A673 (cell line): Measurements from ENCODE around the gene AMDHD2. TPM values are rescaled to one million over a fixed set of nuclear protein-coding genes. Genes with fewer than 3 reads are reported as not detected.

Source experiments
- BruUV-seq: library from RNA; stranded (reverse); fragments of 400-500 nt; replicated peaks from 2 replicates; lab custom pipeline; 2021; lab: Mats Ljungman, UMichigan
- CTCF ChIA-PET: fragments of 300-600 bp; sonication (Branson Sonifier 250); formaldehyde crosslinking; loops from one replicate; lab custom pipeline; 2022; ENCODE audit warnings: antibody characterized with exemption; lab: Charles Lee
- POLR2A ChIA-PET: fragments of 300-600 bp; sonication (Branson Sonifier 250); formaldehyde crosslinking; loops from one replicate; lab custom pipeline; 2022; ENCODE audit warnings: antibody characterized with exemption; ENCODE audit not compliant: low non-redundant PET; lab: Charles Lee
- DNase-seq: peaks from one replicate; pipeline ENCODE4 v3.0.0-alpha.2; 2015; ENCODE audit warnings: low spot score
- H3K27ac ChIP-seq: fragments of 200-600 bp; sonication (generic); 2 replicates; pipeline ENCODE4 v1.5.1; 2016; ENCODE audit warnings: mixed run types, low read depth, mild to moderate bottlenecking, mixed read lengths, antibody characterized with exemption, low read length; ENCODE audit not compliant: poor library complexity, severe bottlenecking
- H3K27me3 ChIP-seq: fragments of 200-600 bp; sonication (generic); replicated peaks from 2 replicates; pipeline ENCODE4 v1.6.1; 2017; ENCODE audit warnings: mixed run types, low read depth, mild to moderate bottlenecking, mixed read lengths, antibody characterized with exemption, low read length; ENCODE audit not compliant: insufficient read depth, poor library complexity
- H3K36me3 ChIP-seq: fragments of 200-600 bp; sonication (generic); 2 replicates; pipeline ENCODE4 v1.6.1; 2016; ENCODE audit warnings: mixed run types, mild to moderate bottlenecking, mixed read lengths, antibody characterized with exemption, low read length; ENCODE audit not compliant: insufficient read depth, poor library complexity, severe bottlenecking
- H3K4me1 ChIP-seq: fragments of 200-600 bp; sonication (generic); 2 replicates; pipeline ENCODE4 v1.6.1; 2017; ENCODE audit warnings: mixed run types, mild to moderate bottlenecking, mixed read lengths, antibody characterized with exemption, low read length; ENCODE audit not compliant: insufficient read depth, poor library complexity, severe bottlenecking
- H3K4me3 ChIP-seq: fragments of 200-600 bp; sonication (generic); 2 replicates; pipeline ENCODE4 v1.5.1; 2016; ENCODE audit warnings: low read depth, mixed run types, mild to moderate bottlenecking, mixed read lengths, low read length; ENCODE audit not compliant: poor library complexity, severe bottlenecking
- H3K9me3 ChIP-seq: fragments of 200-600 bp; sonication (generic); 2 replicates; pipeline ENCODE4 v1.6.1; 2016; ENCODE audit warnings: mixed run types, low read depth, mild to moderate bottlenecking, mixed read lengths, antibody characterized with exemption, low read length; ENCODE audit not compliant: poor library complexity, severe bottlenecking
- EZH2 ChIP-seq: fragments of 200-600 bp; sonication (generic); IDR thresholded peaks from 2 replicates; pipeline ENCODE4 v1.6.1; 2017; ENCODE audit warnings: borderline replicate concordance, low read depth, mild to moderate bottlenecking, mixed read lengths, antibody characterized with exemption, low read length; ENCODE audit not compliant: poor library complexity, severe bottlenecking
- intact Hi-C: fragments of 100-400 bp; cut with micrococcal nuclease; formaldehyde crosslinking; loops from one replicate; pipeline ENCODE4 v1.10.0; 2022; ENCODE audit not compliant: unreplicated experiment
- total RNA-seq: library from RNA; stranded (reverse); gene quantifications from 2 replicates; pipeline ENCODE4 v1.2.3, GENCODE V29; 2021
- TF ChIP-seq, protein P1 (sequence below): fragments of 300-800, 200-600 bp; sonication (generic); conservative IDR thresholded peaks from 2 replicates; pipeline ENCODE4 v1.5.1; 2017; ENCODE audit warnings: low read depth, mild to moderate bottlenecking, antibody characterized with exemption, low read length, moderate library complexity, mixed read lengths

The AMDHD2 gene
- total RNA-seq, 1 experiment from 2014 or later: 53.3 TPM

DNA sequence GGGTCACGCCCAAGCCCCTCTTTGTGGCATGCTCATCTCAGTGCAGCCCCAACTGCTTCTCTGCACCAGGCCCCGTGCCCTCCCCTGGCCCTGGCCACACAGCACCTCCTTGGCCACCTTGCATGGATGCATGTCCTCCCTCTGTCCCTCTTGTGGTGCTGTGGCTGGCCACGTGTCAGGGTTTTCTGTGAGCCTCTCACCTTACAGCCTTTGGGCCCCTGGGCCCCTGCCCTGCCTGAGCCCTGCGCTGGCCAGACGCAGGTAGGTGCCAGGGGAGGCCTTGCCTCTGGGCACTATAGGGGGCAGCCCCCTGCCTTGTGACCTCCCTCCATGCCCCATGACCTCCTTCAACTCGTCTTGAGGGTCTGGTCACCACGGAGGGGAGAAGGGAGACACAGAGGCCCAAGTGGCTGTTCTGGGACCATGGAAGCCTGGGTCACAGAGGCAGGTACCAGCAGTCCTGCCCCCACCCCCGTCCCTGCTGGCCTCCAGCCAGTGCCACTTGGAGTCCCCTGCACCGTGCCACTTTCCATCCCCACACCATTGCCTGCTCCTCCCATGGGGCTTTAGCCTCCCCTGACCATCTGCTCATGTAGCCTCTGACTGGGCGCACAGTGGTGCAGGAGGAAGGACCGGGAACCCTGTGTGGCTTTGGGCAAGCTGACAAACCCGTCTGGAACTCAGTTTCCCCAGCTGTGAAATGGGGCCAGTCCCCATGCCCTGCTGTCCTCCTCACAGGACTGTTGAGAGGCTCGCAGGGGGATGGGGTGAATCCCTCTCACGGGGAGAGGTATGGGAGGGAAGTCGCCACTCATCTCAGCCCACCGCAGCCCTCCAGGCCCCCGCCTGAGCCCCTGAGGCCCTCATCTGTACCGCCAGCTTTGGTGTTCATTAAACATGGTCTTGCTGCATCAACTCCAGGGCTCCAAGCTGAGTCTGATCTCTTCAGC, 17.9 kb upstream of the AMDHD2 start:
- ChIA-PET POLR2A (interaction anchor here (0.6 to 0.8 kb wide), 2 partner anchors 211 to 347 kb away, joined by 3 to 5 read pairs; partner anchors contain the start of gene TRAF7), CTCF (interaction anchor here (0.6 to 1.3 kb wide), 11 partner anchors 9 to 486 kb away, joined by 3 to 12 read pairs (median 5); partner anchors contain the start of genes ABCA3, AMDHD2, NTN3 and TBC1D24)
- DNase-seq: no peak
- Histone ChIP-seq H3K27me3 (no peaks in the 10 kb centered on the region), H3K4me3 (no peak overlapping the region), H3K27ac (no peak overlapping the region), H3K9me3 (no peaks in the 10 kb centered on the region), H3K36me3 (peaks cover 4% of the 10 kb centered on the region), H3K4me1 (peaks cover 5% of the 10 kb centered on the region)
- no peak for TF ChIP-seq EZH2
- TF ChIP-seq, protein P1, sequence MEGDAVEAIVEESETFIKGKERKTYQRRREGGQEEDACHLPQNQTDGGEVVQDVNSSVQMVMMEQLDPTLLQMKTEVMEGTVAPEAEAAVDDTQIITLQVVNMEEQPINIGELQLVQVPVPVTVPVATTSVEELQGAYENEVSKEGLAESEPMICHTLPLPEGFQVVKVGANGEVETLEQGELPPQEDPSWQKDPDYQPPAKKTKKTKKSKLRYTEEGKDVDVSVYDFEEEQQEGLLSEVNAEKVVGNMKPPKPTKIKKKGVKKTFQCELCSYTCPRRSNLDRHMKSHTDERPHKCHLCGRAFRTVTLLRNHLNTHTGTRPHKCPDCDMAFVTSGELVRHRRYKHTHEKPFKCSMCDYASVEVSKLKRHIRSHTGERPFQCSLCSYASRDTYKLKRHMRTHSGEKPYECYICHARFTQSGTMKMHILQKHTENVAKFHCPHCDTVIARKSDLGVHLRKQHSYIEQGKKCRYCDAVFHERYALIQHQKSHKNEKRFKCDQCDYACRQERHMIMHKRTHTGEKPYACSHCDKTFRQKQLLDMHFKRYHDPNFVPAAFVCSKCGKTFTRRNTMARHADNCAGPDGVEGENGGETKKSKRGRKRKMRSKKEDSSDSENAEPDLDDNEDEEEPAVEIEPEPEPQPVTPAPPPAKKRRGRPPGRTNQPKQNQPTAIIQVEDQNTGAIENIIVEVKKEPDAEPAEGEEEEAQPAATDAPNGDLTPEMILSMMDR: no peak
- intact Hi-C loops: loop anchor here (2.0 to 10.0 kb wide), 3 partner anchors 160 to 237 kb away; partner anchors contain the start of genes ABCA3 and RNPS1
- no TSS peak for BruUV-seq

DNA sequence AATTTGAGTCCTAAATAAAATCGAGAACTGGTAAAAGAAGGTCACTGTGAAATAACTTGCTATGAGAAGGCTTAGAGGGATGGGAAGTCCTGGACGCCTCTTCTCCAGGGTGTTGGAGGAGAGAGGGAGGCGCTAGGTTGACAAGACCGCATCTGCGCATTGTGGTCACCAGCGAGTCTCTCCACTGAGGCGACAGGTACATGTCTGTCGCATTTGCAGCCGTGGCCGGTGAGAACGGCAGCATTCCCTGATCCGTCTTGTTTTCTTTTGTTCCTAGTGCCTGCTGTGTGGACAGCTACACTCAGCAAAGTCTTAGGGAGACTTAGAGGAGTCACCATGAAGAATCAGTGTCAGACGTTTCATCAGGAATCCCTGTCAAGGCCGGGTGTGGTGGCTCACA, 14.5 kb upstream of the AMDHD2 start:
- ChIA-PET POLR2A (no interaction called here), CTCF (no interaction called here)
- no peak overlapping the region for H3K27ac ChIP-seq
- no peak overlapping the region for H3K4me3 ChIP-seq
- no peaks in the 10 kb centered on the region for H3K9me3 ChIP-seq
- no TSS peak for BruUV-seq
- H3K36me3 ChIP-seq: peaks cover 4% of the 10 kb centered on the region
- no peak for DNase-seq
- intact Hi-C loops: loop anchor here (10.0 kb wide), 1 partner anchor 241 kb away; the partner anchor contains the start of gene RNPS1
- H3K4me1 ChIP-seq: peaks cover 5% of the 10 kb centered on the region
- no peaks in the 10 kb centered on the region for H3K27me3 ChIP-seq
- no peak for TF ChIP-seq EZH2
- TF ChIP-seq, protein P1: no peak

DNA sequence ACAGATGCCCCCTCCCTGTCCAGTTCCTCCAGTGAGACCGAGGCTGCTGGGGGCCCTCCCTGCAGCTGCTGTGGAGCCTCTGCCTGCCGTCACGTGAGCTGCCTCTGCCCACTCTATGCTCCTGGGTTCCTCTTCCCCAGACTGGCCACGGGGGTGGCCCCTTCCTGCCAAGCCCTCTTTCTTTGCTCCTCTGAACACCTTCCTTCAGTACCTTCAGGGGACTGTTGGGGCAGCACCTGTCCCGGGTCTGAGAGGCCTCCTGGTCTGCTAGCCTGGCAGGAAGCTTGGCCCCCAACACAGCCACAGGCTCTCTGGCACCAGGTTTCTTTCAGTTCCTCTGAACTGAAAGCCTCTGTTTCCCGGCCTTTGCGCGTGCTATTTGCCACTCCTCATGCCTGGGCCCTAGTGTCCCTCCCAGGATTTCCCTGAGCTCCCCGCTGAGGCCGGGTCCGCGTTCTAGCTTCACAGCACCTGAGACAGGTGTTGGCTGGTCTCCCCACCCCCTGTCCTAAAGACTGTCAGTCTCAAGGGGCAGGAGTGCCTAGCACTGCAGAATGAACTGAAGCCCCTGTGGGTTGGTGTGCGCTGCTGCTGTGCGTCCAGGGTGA, 13.0 kb upstream of the AMDHD2 start:
- Histone ChIP-seq H3K36me3 (peaks cover under 1% of the 10 kb centered on the region), H3K4me1 (no peaks in the 10 kb centered on the region), H3K27me3 (no peaks in the 10 kb centered on the region), H3K4me3 (no peak overlapping the region), H3K27ac (no peak overlapping the region), H3K9me3 (no peaks in the 10 kb centered on the region)
- no TSS peak for BruUV-seq
- TF ChIP-seq, protein P1: no peak
- no peak for TF ChIP-seq EZH2
- intact Hi-C loops: loop anchor here (10.0 kb wide), 1 partner anchor 242 kb away; the partner anchor contains the start of gene RNPS1
- CTCF ChIA-PET: no interaction called here
- no peak for DNase-seq
- POLR2A ChIA-PET: no interaction called here
